Stomach (tissue), 9 donors: ENCODE results near the gene CARMIL1. TPM values are rescaled to one million over a fixed set of nuclear protein-coding genes. Genes with fewer than 3 reads are reported as not detected.

ENCODE experiments used
- DNase-seq, 2 donors: peaks; one replicate each; pipeline versions ENCODE4 v3.0.0 to v3.0.0-alpha.2; 2013 to 2019
- H3K27ac ChIP-seq, 5 donors: fragments of 200-600 bp in 4 of 5; sonication (generic) in 4 of 5; one replicate each; pipeline ENCODE4 v1.5.1; 2013 to 2019; ENCODE audit warnings: mild to moderate bottlenecking in 1 of 5, moderate library complexity in 1 of 5
- H3K27me3 ChIP-seq, 3 donors: fragments of 200-600 bp; sonication (generic); one replicate each; pipeline ENCODE4 v1.5.1; 2017 to 2019; ENCODE audit warnings: mixed run types in 1 of 3
- H3K36me3 ChIP-seq, 4 donors: fragments of 200-600 bp; sonication (generic); 1 replicate in 3 of 4; 2 replicates in 1 of 4; pipeline ENCODE4 v1.5.1; 2016 to 2019
- H3K4me1 ChIP-seq, 4 donors: fragments of 200-600 bp; sonication (generic); one replicate each; pipeline ENCODE4 v1.5.1; 2016 to 2019
- H3K4me3 ChIP-seq, 4 donors: fragments of 200-600 bp; sonication (generic) in 3 of 4; one replicate each; pipeline ENCODE4 v1.5.1; 2016 to 2019; ENCODE audit warnings: mild to moderate bottlenecking in 1 of 4
- H3K9me3 ChIP-seq, 4 donors: fragments of 200-600 bp; sonication (generic); one replicate each; pipeline ENCODE4 v1.5.1; 2016 to 2019
- CTCF ChIP-seq, 7 experiments: fragments of 450-650 bp in 4 of 7; fragments of 200-600 bp in 3 of 7; sonication (generic) in 3 of 7; IDR thresholded peaks; one replicate each; pipeline ENCODE4 v1.5.1; 2016 to 2019; ENCODE audit warnings: antibody characterized with exemption in 7 of 7, control low read depth in 2 of 7, mild to moderate bottlenecking in 1 of 7
- EP300 ChIP-seq: sonication (generic); formaldehyde crosslinking; IDR thresholded peaks from one replicate; pipeline ENCODE4 v1.6.1; 2017; ENCODE audit warnings: antibody characterized with exemption
- POLR2A ChIP-seq, 4 donors: fragments of 450-650 bp; IDR thresholded peaks; one replicate each; pipeline ENCODE4 v1.6.1; 2016; ENCODE audit warnings: antibody characterized with exemption in 4 of 4, control low read depth in 2 of 4, mild to moderate bottlenecking in 1 of 4, moderate library complexity in 1 of 4
- POLR2AphosphoS5 ChIP-seq, 3 donors: sonication (generic); formaldehyde crosslinking; IDR thresholded peaks; one replicate each; pipeline ENCODE4 v1.6.1; 2016; ENCODE audit warnings: antibody characterized with exemption in 3 of 3
- WGBS, 5 donors: extraction: QIAGEN DNeasy Blood & Tissue Kit in 3 of 5; methylation state at CpG; one replicate each; pipeline versions ENCODE4 v1.1.5 to v1.1.7; 2013 to 2018; 5-methylcytosine and 5-hydroxymethylcytosine counted together
- intact Hi-C: fragments of 100-400 bp; cut with DNase I; formaldehyde crosslinking; loops from one replicate; pipeline ENCODE4 v1.15.1; 2023; ENCODE audit warnings: low total_unique reads
- polyA plus RNA-seq, 3 donors: library from polyadenylated mRNA; stranded (reverse); fragments of 200-250 nt; gene quantifications; one replicate each; pipeline ENCODE4 v1.2.3, GENCODE V29; 2013
- total RNA-seq, 5 donors: library from RNA; depleted of rRNA; stranded (reverse); fragments of >200 nt; gene quantifications; one replicate each; pipeline versions ENCODE4 v1.1.0 to v1.2.3, GENCODE V29; 2014 to 2016
- donor health status: healthy with polysubstance abuse.
- donor health status: Bipolar disorder and iron deficiency.
- donor health status: healthy.

CARMIL1 gene
- total and polyA plus RNA-seq, 8 donors: 10.5 to 42.7 (median 14.9) TPM

GRCh38 chr6:25237579-25237978 lies 41.6 kb upstream of the CARMIL1 start:
- DNase-seq: no peak
- Histone ChIP-seq H3K27me3 (no peaks in the 10 kb centered on the region), H3K36me3 (no peaks in the 10 kb centered on the region), H3K4me1 (peaks cover 0 to 11% (median 0%) of the 10 kb centered on the region in 4 donors), H3K4me3 (no peak overlapping the region), H3K27ac (no peak overlapping the region), H3K9me3 (no peaks in the 10 kb centered on the region)
- intact Hi-C loops: no loop called here
- TF ChIP-seq POLR2AphosphoS5 (IDR thresholded peaks at IDR 0.05) (no peak), CTCF (IDR thresholded peaks at IDR 0.05) (no peak), EP300 (no peak), POLR2A (IDR thresholded peaks at IDR 0.05) (no peak)
- WGBS, 5 donors: 84 to 92% (median 89%) methylated on average over 3 of the region's 3 CpGs

- Histone ChIP-seq H3K27me3 (no peaks in the 10 kb centered on the region), H3K4me1 (peaks cover 0 to 11% (median 0%) of the 10 kb centered on the region in 4 donors), H3K27ac (no peak overlapping the region), H3K9me3 (no peaks in the 10 kb centered on the region), H3K4me3 (no peak overlapping the region), H3K36me3 (no peaks in the 10 kb centered on the region)
- no peak for DNase-seq
- intact Hi-C loops: no loop called here
- TF ChIP-seq POLR2A (IDR thresholded peaks at IDR 0.05): no peak
- TF ChIP-seq CTCF (IDR thresholded peaks at IDR 0.05): no peak
- no peak for TF ChIP-seq EP300
- no peak for TF ChIP-seq POLR2AphosphoS5 (IDR thresholded peaks at IDR 0.05)
These were observed 40.1 kb upstream of the CARMIL1 start for GRCh38 chr6:25239059-25239458.

- intact Hi-C loops: no loop called here
- Histone ChIP-seq H3K27ac (no peak overlapping the region), H3K36me3 (no peaks in the 10 kb centered on the region), H3K9me3 (no peaks in the 10 kb centered on the region), H3K4me3 (no peak overlapping the region), H3K27me3 (no peaks in the 10 kb centered on the region), H3K4me1 (peaks cover 0 to 11% (median 0%) of the 10 kb centered on the region in 4 donors)
- TF ChIP-seq EP300: no peak
- no peak for TF ChIP-seq POLR2AphosphoS5 (IDR thresholded peaks at IDR 0.05)
- no peak for TF ChIP-seq POLR2A (IDR thresholded peaks at IDR 0.05)
- no peak for TF ChIP-seq CTCF (IDR thresholded peaks at IDR 0.05)
- 16 to 50% (median 26%) methylated on average over 1 of the region's 1 CpG for WGBS, 5 donors
- no peak for DNase-seq
These were observed 39.7 kb upstream of the CARMIL1 start for GRCh38 chr6:25239498-25239897.

GRCh38 chr6:25242567-25242966 lies 36.6 kb upstream of the CARMIL1 start:
- intact Hi-C loops: no loop called here
- H3K27me3 ChIP-seq: no peaks in the 10 kb centered on the region
- H3K9me3 ChIP-seq: no peaks in the 10 kb centered on the region
- H3K36me3 ChIP-seq: no peaks in the 10 kb centered on the region
- no peak for DNase-seq
- H3K27ac ChIP-seq: no peak overlapping the region
- H3K4me1 ChIP-seq: peaks cover 0 to 11% (median 0%) of the 10 kb centered on the region in 4 donors
- WGBS, 5 donors: 88 to 96% (median 92%) methylated on average over 2 of the region's 2 CpGs
- TF ChIP-seq POLR2A (IDR thresholded peaks at IDR 0.05) (no peak), POLR2AphosphoS5 (IDR thresholded peaks at IDR 0.05) (no peak), CTCF (IDR thresholded peaks at IDR 0.05) (no peak), EP300 (no peak)
- no peak overlapping the region for H3K4me3 ChIP-seq
